Keratinocyte (primary cell): ENCODE measurements around the gene SNX20. TPM values are rescaled to one million over a fixed set of nuclear protein-coding genes. Genes with fewer than 3 reads are reported as not detected.

Experiments used
- DNase-seq: peaks from one replicate; pipeline ENCODE4 v3.0.0-alpha.2; 2011; ENCODE audit warnings: low read depth, missing footprints, low spot score
- FAIRE-seq: peaks from 2 replicates; lab custom pipeline; 2011; peaks lifted over from hg19 to GRCh38; lab: Jason Lieb, UNC
- H2AFZ ChIP-seq: 2 replicates; pipeline ENCODE4 v1.6.0; 2012; ENCODE audit warnings: low read length, control low read depth, inconsistent platforms; ENCODE audit not compliant: control insufficient read depth
- H3K27ac ChIP-seq: 2 replicates; pipeline ENCODE4 v1.5.1; 2011; ENCODE audit warnings: low read length; ENCODE audit not compliant: control insufficient read depth, insufficient read depth
- H3K27me3 ChIP-seq: 3 replicates; pipeline ENCODE4 v1.6.0; 2011; ENCODE audit warnings: low read length; ENCODE audit not compliant: control insufficient read depth, insufficient read depth; ENCODE audit errors: extremely low read depth
- H3K36me3 ChIP-seq, 2 experiments: 2 replicates in 1 of 2; 3 replicates in 1 of 2; pipeline ENCODE4 v1.5.1; 2011; ENCODE audit warnings: low read length in 2 of 2, mild to moderate bottlenecking in 1 of 2; ENCODE audit not compliant: control insufficient read depth in 2 of 2, insufficient read depth in 2 of 2; ENCODE audit errors: extremely low read depth in 1 of 2
- H3K4me1 ChIP-seq: 3 replicates; pipeline ENCODE4 v1.5.1; 2011; ENCODE audit warnings: low read length; ENCODE audit not compliant: control insufficient read depth, insufficient read depth; ENCODE audit errors: extremely low read depth
- H3K4me2 ChIP-seq: 3 replicates; pipeline ENCODE4 v1.6.0; 2011; ENCODE audit warnings: low read depth, low read length; ENCODE audit not compliant: control insufficient read depth, insufficient read depth; ENCODE audit errors: extremely low read depth
- H3K4me3 ChIP-seq, 3 experiments: fragments of 200-600 bp in 1 of 3; sonication (generic) in 1 of 3; 2 replicates in 2 of 3; 3 replicates in 1 of 3; pipeline ENCODE4 v1.5.1; 2011 to 2016; ENCODE audit warnings: low read length in 3 of 3, mild to moderate bottlenecking in 3 of 3, control low read depth in 2 of 3, inconsistent platforms in 1 of 3, low read depth in 1 of 3, mixed read lengths in 1 of 3, mixed run types in 1 of 3, moderate library complexity in 1 of 3; ENCODE audit not compliant: control insufficient read depth in 2 of 3, insufficient read depth in 2 of 3; ENCODE audit errors: extremely low read depth in 1 of 3
- H3K79me2 ChIP-seq: 2 replicates; pipeline ENCODE4 v1.6.0; 2012; ENCODE audit warnings: low read length; ENCODE audit not compliant: control insufficient read depth, insufficient read depth
- H3K9ac ChIP-seq: 3 replicates; pipeline ENCODE4 v1.6.0; 2011; ENCODE audit warnings: low read length; ENCODE audit not compliant: control insufficient read depth, insufficient read depth; ENCODE audit errors: extremely low read depth
- H3K9me1 ChIP-seq: 3 replicates; pipeline ENCODE4 v1.6.0; 2011; ENCODE audit warnings: low read length; ENCODE audit not compliant: control insufficient read depth, insufficient read depth; ENCODE audit errors: extremely low read depth
- H3K9me3 ChIP-seq: 2 replicates; pipeline ENCODE4 v1.5.1; 2012; ENCODE audit warnings: low read depth, low read length; ENCODE audit not compliant: control insufficient read depth
- H4K20me1 ChIP-seq: 3 replicates; pipeline ENCODE4 v1.6.0; 2011; ENCODE audit warnings: low read length; ENCODE audit not compliant: control insufficient read depth, insufficient read depth; ENCODE audit errors: extremely low read depth
- CTCF ChIP-seq, 3 experiments: IDR thresholded peaks in 1 of 3; conservative IDR thresholded peaks in 1 of 3; optimal IDR thresholded peaks in 1 of 3; 2 replicates in 2 of 3; 3 replicates in 1 of 3; pipeline versions ENCODE3 to v1.5.1; 2011; ENCODE audit warnings: low read length in 3 of 3, mild to moderate bottlenecking in 3 of 3, moderate library complexity in 2 of 3, control low read depth in 1 of 3, inconsistent platforms in 1 of 3; ENCODE audit not compliant: insufficient read depth in 2 of 3; ENCODE audit errors: extremely low read depth in 1 of 3
- EZH2 ChIP-seq: IDR thresholded peaks from one replicate; pipeline ENCODE4 v1.6.1; 2012; ENCODE audit warnings: inconsistent platforms, mild to moderate bottlenecking, low read length, moderate library complexity
- dilution Hi-C: fragments of 300-500 bp; cut with MboI; formaldehyde crosslinking; loops from one replicate; pipeline ENCODE4 v1.7.0; 2020; ENCODE audit warnings: low sequenced_read_pairs; ENCODE audit not compliant: extremely low pct_ligation_motif_present
- polyA plus RNA-seq, 5 experiments: library from polyadenylated mRNA; depleted of rRNA in 3 of 5; stranded (reverse) in 3 of 5; stranded (forward) in 1 of 5; unstranded in 1 of 5; fragments of >200 nt; gene quantifications; 1 replicate in 1 of 5; 2 replicates in 3 of 5; 3 replicates in 1 of 5; pipeline versions ENCODE4 v1.2.1 to v1.2.3, GENCODE V29; 2011 to 2012; ENCODE audit warnings: missing spikeins in 2 of 5, low read depth in 1 of 5, low replicate concordance in 1 of 5

The SNX20 gene
- polyA plus RNA-seq, 1 donor (not counting 4 experiments of a cell fraction or from before 2014, with no cell fraction given) = not detected

- dilution Hi-C loops = no loop called here
- FAIRE-seq = no peak
- no peak overlapping the region for H3K4me3 ChIP-seq
- H2AFZ ChIP-seq = no peak overlapping the region
- no peak overlapping the region for H3K9ac ChIP-seq
- no peaks in the 10 kb centered on the region for H3K27me3 ChIP-seq
- H3K4me1 ChIP-seq = peaks cover 16% of the 10 kb centered on the region
- no peaks in the 10 kb centered on the region for H3K79me2 ChIP-seq
- H4K20me1 ChIP-seq = no peaks in the 10 kb centered on the region
- H3K9me1 ChIP-seq = no peaks in the 10 kb centered on the region
- H3K9me3 ChIP-seq = no peaks in the 10 kb centered on the region
- H3K36me3 ChIP-seq = no peaks in the 10 kb centered on the region
- H3K4me2 ChIP-seq = no peak overlapping the region
- TF ChIP-seq CTCF (optimal IDR thresholded peaks at IDR 0.05 in 1 of 3, IDR thresholded peaks at IDR 0.05 in 1 of 3, conservative IDR thresholded peaks at IDR 0.05 in 1 of 3; ENCODE audit: extremely low read depth in 1 of 3, insufficient read depth in 2 of 3, low read length in 3 of 3) (no peak), EZH2 (no peak)
- no peak for DNase-seq
- no peak overlapping the region for H3K27ac ChIP-seq
Observed at GRCh38 chr16:50722960-50723359, 41.8 kb upstream of the SNX20 start.

- no peaks in the 10 kb centered on the region for H3K36me3 ChIP-seq
- TF ChIP-seq CTCF (optimal IDR thresholded peaks at IDR 0.05 in 1 of 3, IDR thresholded peaks at IDR 0.05 in 1 of 3, conservative IDR thresholded peaks at IDR 0.05 in 1 of 3; ENCODE audit: extremely low read depth in 1 of 3, insufficient read depth in 2 of 3, low read length in 3 of 3) = no peak
- no peak for TF ChIP-seq EZH2
- H3K4me1 ChIP-seq = peaks cover 16% of the 10 kb centered on the region
- H3K4me2 ChIP-seq = no peak overlapping the region
- H3K79me2 ChIP-seq = no peaks in the 10 kb centered on the region
- no peaks in the 10 kb centered on the region for H3K27me3 ChIP-seq
- H4K20me1 ChIP-seq = no peaks in the 10 kb centered on the region
- no peaks in the 10 kb centered on the region for H3K9me1 ChIP-seq
- no peak overlapping the region for H2AFZ ChIP-seq
- no peak for FAIRE-seq
- H3K9me3 ChIP-seq = no peaks in the 10 kb centered on the region
- dilution Hi-C loops = no loop called here
- DNase-seq = no peak
- no peak overlapping the region for H3K9ac ChIP-seq
- H3K4me3 ChIP-seq = no peak overlapping the region
- no peak overlapping the region for H3K27ac ChIP-seq
Observed at GRCh38 chr16:50722405-50722737, 41.3 kb upstream of the SNX20 start.
